Left hindlimb (tissue), 1 donor: Measurements from ENCODE around the gene CFAP77.

ENCODE experiments used
- DNase-seq: peaks from one replicate; pipeline ENCODE4 v3.0.0-alpha.2; 2018

CFAP77 gene

DNA sequence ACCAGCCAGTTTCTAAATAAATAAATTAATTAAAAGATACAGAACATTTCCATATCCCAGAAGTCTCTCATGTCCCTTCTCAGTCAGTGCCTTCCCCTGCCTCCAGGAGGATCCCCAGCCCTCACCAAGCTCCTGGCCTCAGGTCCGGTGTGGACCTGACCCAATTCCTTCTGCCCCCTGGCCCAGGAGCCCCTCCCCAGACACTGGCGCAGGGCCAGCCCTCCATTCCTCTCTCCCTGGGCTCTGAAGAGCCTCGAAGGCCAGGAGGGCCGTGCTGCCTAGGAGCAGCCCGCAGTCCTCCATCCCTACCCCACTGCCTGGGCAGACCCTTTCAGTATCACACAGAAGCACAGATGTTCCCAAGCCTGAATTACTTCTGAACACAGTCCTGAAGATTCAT lies 110.6 kb downstream of the CFAP77 start:
- no peak for DNase-seq

- no peak for DNase-seq
Observed at GRCh38 chr9:132525308-132526023, 115.5 kb downstream of the CFAP77 start.

DNA sequence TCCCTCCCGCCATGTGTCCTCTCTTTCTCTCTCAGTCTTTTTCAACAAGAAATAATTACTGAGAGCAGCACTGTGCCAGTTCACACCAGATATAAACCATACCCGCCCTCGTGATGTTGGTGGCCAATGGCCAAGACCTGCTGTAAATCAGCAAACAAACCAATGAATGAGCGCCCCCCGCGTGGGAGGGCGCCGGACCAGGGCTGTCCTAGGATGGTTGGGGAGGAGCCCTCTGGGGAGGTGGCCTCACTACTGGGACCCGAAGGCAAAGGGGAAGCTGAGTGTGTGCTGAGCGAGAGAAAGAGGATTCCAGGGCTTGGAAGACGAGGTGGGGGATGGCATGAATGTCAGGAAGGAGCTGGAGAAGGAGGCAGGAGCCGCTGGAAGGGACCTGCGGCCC lies 121.2 kb downstream of the CFAP77 start:
- no peak for DNase-seq

- DNase-seq, result no peak
Observed at GRCh38 chr9:132531710-132532570, 121.9 kb downstream of the CFAP77 start.

GRCh38 chr9:132534832-132535231 lies 124.8 kb downstream of the CFAP77 start:
- no peak for DNase-seq

GRCh38 chr9:132536124-132536523 lies 126.1 kb downstream of the CFAP77 start:
- no peak for DNase-seq

DNA sequence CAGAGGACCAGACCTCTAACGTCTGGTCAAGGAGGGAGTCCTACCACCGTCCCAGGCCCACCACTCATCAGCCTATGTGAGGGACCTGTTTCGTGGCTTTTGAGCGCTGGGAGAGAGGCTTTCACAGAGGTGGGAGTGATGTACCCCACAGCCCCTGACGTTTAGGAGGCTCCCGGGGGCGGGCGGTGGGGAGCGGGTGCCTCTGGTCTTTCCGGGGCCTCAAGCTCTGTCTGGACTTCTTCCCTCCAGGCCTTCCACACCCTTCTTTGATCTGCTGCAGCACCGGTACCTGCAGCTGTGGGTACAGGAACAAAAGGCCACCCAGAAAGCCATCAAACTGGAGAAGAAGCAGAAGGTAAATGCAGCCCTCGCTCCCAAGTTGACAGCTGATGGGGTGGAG lies 127.3 kb downstream of the CFAP77 start:
- no peak for DNase-seq

DNA sequence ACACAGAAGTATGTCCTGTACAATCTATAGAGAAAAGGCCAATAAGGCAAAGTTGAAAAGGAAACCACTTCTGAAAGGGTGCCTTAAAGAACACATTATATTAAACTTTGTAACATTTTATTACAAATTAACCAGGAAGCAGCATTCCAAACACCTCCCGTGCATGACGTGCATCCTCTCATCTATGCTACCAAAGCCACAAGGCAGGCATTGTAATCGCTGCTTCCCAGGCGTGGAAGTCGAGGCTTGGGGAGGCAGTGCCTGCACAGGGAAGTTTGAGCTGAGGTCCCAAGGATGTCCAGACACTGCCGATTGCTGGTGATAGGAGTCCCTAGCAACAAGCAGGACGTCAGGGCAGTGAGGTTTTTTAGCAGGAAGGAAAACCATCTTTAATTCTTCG lies 128.1 kb downstream of the CFAP77 start:
- no peak for DNase-seq

DNA sequence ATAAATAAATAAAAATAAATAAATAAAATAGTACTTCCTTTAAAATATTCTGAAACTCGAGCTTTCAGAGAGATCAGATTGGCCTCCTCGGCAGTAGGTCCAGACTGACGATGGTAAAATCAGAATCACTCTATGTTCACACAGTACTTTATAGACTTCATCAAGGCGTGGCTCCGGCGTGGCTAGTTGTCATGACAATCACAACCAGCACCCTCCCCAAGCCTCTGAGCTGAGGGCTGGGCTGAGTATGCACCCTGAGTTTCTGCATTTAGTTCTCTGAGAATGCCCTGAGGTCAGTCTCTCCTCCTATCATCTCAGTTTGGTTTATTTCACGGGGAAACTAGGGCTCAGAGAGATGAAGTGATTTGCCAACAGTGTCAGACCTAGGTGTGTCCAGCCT lies 129.1 kb downstream of the CFAP77 start:
- no peak for DNase-seq

DNA sequence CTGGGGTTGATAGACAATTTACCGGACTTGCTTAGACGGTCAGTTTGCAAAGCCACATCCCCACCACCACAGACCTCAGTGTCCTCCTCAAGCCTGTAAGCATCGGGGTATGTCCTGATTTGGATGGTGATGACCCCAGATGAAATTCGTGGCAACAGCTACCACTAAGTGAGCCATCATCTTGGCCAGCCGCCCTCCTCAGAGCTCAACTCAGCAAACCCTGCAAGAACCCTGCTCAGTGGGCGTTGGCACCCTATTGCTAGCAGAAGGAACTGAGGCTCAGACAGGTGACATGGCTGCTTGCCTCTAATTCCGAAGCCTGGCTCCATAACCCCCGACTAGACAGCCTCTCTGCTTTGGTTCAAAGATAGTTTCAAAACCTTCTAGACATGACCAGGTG lies 131.0 kb downstream of the CFAP77 start:
- DNase-seq, result no peak

GRCh38 chr9:132541870-132542830 lies 132.1 kb downstream of the CFAP77 start:
- no peak for DNase-seq

- DNase-seq, result no peak
Observed at GRCh38 chr9:132543251-132543650, 133.2 kb downstream of the CFAP77 start.

GRCh38 chr9:132543960-132544359 lies 133.9 kb downstream of the CFAP77 start:
- no peak for DNase-seq

GRCh38 chr9:132545578-132545977 lies 135.6 kb downstream of the CFAP77 start:
- no peak for DNase-seq

- peak; percentile 65 for DNase-seq
Observed at GRCh38 chr9:132546148-132547051, 136.4 kb downstream of the CFAP77 start.

DNA sequence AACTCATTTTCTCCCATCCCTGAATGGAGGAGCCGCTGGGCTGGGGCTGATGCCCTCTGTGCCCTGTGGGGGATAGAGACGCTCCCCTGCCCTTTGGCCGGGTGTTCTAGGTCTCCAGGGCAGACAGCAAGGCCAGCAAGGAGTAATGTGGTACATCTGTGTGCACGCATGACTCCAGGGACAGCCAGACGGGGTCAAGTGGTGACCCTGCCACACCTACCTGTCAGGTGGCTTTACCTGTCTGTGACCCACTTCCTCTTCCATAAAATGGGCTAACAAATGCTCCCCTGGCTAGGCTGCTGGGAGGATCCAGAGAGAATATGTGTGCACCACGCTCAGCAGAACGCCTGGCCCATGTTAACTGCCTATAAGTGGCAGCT lies 137.0 kb downstream of the CFAP77 start:
- no peak for DNase-seq

- DNase-seq, result no peak
Observed at GRCh38 chr9:132547436-132547835, 137.4 kb downstream of the CFAP77 start.

DNA sequence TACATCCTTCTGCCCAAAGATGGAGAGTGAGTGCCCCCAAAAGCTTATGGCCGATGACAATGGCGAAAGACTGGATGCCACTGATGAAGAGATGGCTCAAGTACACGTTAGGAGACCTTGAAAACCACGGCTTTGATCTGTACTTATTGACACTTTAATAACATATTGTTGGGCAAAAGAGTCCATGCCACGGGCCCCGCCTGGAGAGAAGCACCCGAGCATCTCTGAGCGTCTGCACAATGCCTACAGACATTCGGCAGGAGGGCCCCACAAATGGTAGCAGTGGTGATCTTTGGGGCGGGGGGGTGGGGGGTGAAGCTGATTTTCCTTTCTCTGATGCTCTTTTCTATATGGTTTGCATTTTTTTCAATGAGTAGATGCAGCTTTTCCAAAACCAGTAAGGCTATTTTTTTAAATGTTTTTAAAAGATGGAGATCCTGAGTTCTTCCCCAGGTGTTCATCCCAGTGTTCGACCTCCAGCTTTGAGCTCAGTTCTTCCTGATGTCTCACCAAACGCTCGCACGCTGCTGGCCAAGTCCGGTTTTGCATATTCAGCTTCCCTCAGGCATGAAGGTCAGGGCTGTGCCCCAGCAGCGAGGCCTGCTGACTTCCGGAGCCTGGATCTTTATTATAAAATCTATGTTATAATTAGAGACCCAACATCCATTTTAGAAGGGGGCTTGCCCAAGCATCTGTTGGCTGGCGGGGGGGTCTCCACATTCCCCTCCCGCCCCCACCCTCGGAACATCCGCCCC lies 138.1 kb downstream of the CFAP77 start:
- no peak for DNase-seq

DNA sequence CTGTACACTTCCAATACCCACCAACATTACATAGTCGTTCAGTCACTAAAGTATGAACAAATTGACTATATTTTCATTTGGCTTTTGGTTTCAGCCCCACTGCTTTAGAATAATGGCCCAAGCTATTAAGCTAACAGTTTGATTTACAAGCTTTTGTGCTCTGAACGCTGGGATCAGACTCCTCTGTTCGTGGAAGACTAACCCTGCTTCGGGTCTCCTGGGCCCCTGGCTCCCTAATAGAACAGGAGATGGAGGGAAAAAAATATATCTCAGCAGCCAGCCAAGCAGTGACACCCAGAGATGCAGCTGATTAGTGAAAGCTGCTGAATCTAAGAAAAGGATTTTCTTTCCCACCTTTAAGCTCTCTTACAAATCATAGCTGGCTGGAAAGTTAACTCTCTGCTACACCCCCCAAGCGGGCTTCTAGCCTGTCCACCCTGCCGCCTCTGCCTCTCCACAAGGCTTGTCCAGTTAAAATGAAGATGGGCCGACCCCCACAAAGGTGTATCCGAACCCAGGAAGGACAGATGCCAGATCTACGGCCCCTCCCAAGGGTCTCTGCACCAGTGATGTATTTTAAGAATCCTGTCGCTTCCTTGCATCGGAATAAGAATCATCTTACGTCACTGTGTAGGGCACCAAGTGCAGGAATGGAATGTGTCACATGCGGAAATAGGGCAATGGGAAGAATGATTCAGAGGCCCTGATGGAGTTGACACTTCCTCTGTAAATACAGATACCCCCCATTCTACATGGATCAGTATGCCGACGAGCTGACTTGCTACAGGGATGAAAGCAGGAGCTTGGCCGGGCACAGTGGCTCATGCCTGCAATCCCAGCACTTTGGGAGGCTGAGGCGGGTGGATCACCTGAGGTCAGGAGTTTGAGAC lies 139.0 kb downstream of the CFAP77 start:
- no peak for DNase-seq

GRCh38 chr9:132551556-132551955 lies 141.5 kb downstream of the CFAP77 start:
- no peak for DNase-seq
